GM19099 (cell line): ENCODE results near the gene NFIA.

ENCODE experiments used
- POLR2A ChIP-seq: IDR thresholded peaks from 3 replicates; pipeline ENCODE4 v1.6.1; 2011; ENCODE audit warnings: low read depth; ENCODE audit not compliant: insufficient read length; ENCODE audit errors: extremely low read depth

The NFIA gene

GRCh38 chr1:61142726-61143500 lies 60.6 kb downstream of the NFIA start:
- TF ChIP-seq POLR2A: no peak

- TF ChIP-seq POLR2A: no peak
Measured at GRCh38 chr1:61143821-61144424, 61.6 kb downstream of the NFIA start.

- no peak for TF ChIP-seq POLR2A
Measured at GRCh38 chr1:61149010-61149860, 66.9 kb downstream of the NFIA start.

GRCh38 chr1:61151565-61151964 lies 69.2 kb downstream of the NFIA start:
- no peak for TF ChIP-seq POLR2A

GRCh38 chr1:61152066-61152465 lies 69.7 kb downstream of the NFIA start:
- TF ChIP-seq POLR2A: no peak

- no peak for TF ChIP-seq POLR2A
Measured at GRCh38 chr1:61152469-61153105, 70.2 kb downstream of the NFIA start.

GRCh38 chr1:61156576-61157467 lies 74.5 kb downstream of the NFIA start:
- no peak for TF ChIP-seq POLR2A

- no peak for TF ChIP-seq POLR2A
Measured at GRCh38 chr1:61157468-61157987, 75.2 kb downstream of the NFIA start.

GRCh38 chr1:61158591-61158990 lies 76.2 kb downstream of the NFIA start:
- TF ChIP-seq POLR2A: no peak

GRCh38 chr1:61160526-61160925 lies 78.2 kb downstream of the NFIA start:
- TF ChIP-seq POLR2A: no peak

GRCh38 chr1:61162520-61163258 lies 80.3 kb downstream of the NFIA start:
- no peak for TF ChIP-seq POLR2A

- no peak for TF ChIP-seq POLR2A
Measured at GRCh38 chr1:61163355-61163754, 81.0 kb downstream of the NFIA start.

- TF ChIP-seq POLR2A: no peak
Measured at GRCh38 chr1:61165402-61165801, 83.0 kb downstream of the NFIA start.
